Kidney (tissue), 14 donors: ENCODE measurements around the gene PARD6G. TPM values are rescaled to one million over a fixed set of nuclear protein-coding genes. Genes with fewer than 3 reads are reported as not detected.

Experiments used
- DNase-seq, 5 donors: peaks; one replicate each; pipeline ENCODE4 v3.0.0-alpha.2; 2013 to 2020
- FAIRE-seq: peaks from 2 replicates; lab custom pipeline; 2012; peaks lifted over from hg19 to GRCh38; lab: Jason Lieb, UNC
- H3K27ac ChIP-seq, 2 donors: one replicate each; pipeline ENCODE4 v1.7.0; 2013; ENCODE audit warnings: low read depth in 2 of 2, low read length in 2 of 2, inconsistent platforms in 1 of 2
- H3K27me3 ChIP-seq: one replicate; pipeline ENCODE4 v1.7.1; 2013; ENCODE audit warnings: low read length, inconsistent platforms; ENCODE audit not compliant: control insufficient read depth, insufficient read depth
- H3K36me3 ChIP-seq, 3 donors: one replicate each; pipeline versions ENCODE4 v1.7.0 to v1.7.1; 2013; ENCODE audit warnings: low read length in 3 of 3, control low read depth in 1 of 3, inconsistent platforms in 1 of 3; ENCODE audit not compliant: insufficient read depth in 3 of 3, control insufficient read depth in 2 of 3
- H3K4me1 ChIP-seq, 3 donors: one replicate each; pipeline versions ENCODE4 v1.7.0 to v1.7.1; 2013; ENCODE audit warnings: low read length in 3 of 3, inconsistent platforms in 1 of 3, low read depth in 1 of 3; ENCODE audit not compliant: control insufficient read depth in 2 of 3, insufficient read depth in 2 of 3
- H3K4me3 ChIP-seq, 3 donors: one replicate each; pipeline versions ENCODE4 v1.7.0 to v1.8.1; 2013; ENCODE audit warnings: low read length in 3 of 3, control low read depth in 1 of 3, inconsistent platforms in 1 of 3
- H3K9ac ChIP-seq, 3 donors: one replicate each; pipeline versions ENCODE4 v1.7.0 to v1.7.1; 2013; ENCODE audit warnings: low read length in 3 of 3, control low read depth in 1 of 3, inconsistent platforms in 1 of 3
- H3K9me3 ChIP-seq, 3 donors: one replicate each; pipeline versions ENCODE4 v1.7.0 to v1.7.1; 2013; ENCODE audit warnings: low read length in 3 of 3, control low read depth in 1 of 3, inconsistent platforms in 1 of 3; ENCODE audit not compliant: control insufficient read depth in 2 of 3, insufficient read depth in 1 of 3
- CTCF ChIP-seq: IDR thresholded peaks from 3 replicates; pipeline ENCODE4 v1.5.1; 2012; ENCODE audit warnings: mild to moderate bottlenecking, moderate library complexity, borderline replicate concordance; ENCODE audit not compliant: insufficient read depth; ENCODE audit errors: extremely low read depth
- intact Hi-C: fragments of 100-400 bp; cut with DNase I; formaldehyde crosslinking; loops from one replicate; pipeline ENCODE4 v1.11.1; 2022
- polyA plus RNA-seq: library from polyadenylated mRNA; stranded (reverse); fragments of 350-450 nt; fragmentation: Illumina TruSeq; extraction: RNeasy Lipid Tissue Mini Kit (QIAGEN cat#74804); gene quantifications from one replicate; pipeline ENCODE4 v1.2.3, GENCODE V29; 2014; ENCODE audit warnings: low read depth, low replicate concordance; ENCODE audit not compliant: insufficient read depth
- total RNA-seq: library from RNA; stranded (reverse); fragmentation: NEBNext Ultra II Directional; extraction: Animal tissue kit (Norgen Biotek cat#: 25700); gene quantifications from one replicate; pipeline ENCODE4 v1.2.1, GENCODE V29; 2021
- donor health status: control.
- donor health status: control.
- donor health status: control.
- donor health status: control.
- donor health status: control.
- donor health status: DM: yes; HTN: yes; CAD: no.
- donor health status: Normal renal cell carcinoma (clear cell type).

The PARD6G gene
- total and polyA plus RNA-seq, 2 donors from 2014 or later: 1.9 to 10.7 TPM

- TF ChIP-seq CTCF: no peak
- DNase-seq: peak; percentile 46 to 84 (median 73)
- intact Hi-C loops: no loop called here
Measured at GRCh38 chr18:80109676-80110078, 137.6 kb downstream of the PARD6G start.

GRCh38 chr18:80108739-80109675, 138.3 kb downstream of the PARD6G start, which contains the start of gene ADNP2:
ADNP2 (plus strand) TSS chr18:80109262; CDS start chr18:80117543, 8,281 bp downstream.
- Histone ChIP-seq H3K4me1 (peaks cover 0 to 12% (median 0%) of the 10 kb centered on the region in 3 donors), H3K4me3 (peak within 1 kb of the TSS; percentile 78 to 84 (median 81)), H3K36me3 (no peaks in the 10 kb centered on the region), H3K9ac (peak within 1 kb of the TSS; percentile 67 to 68 (median 68)), H3K9me3 (peaks cover 0 to 3% (median 0%) of the 10 kb centered on the region in 3 donors), H3K27ac (peak within 1 kb of the TSS; percentile 69 to 89), H3K27me3 (no peaks in the 10 kb centered on the region)
- DNase-seq (peak; percentile 87 to 96 (median 91)), FAIRE-seq (no peak)
- intact Hi-C loops: no loop called here
- no peak for TF ChIP-seq CTCF

More at GRCh38 chr18:80109676-80110078, 137.6 kb downstream of the PARD6G start:
- no peak for FAIRE-seq
- Histone ChIP-seq H3K9me3 (peaks cover 0 to 3% (median 0%) of the 10 kb centered on the region in 3 donors), H3K4me3 (peak overlapping the region; percentile 78 to 84 (median 81)), H3K27me3 (no peaks in the 10 kb centered on the region), H3K4me1 (peaks cover 0 to 12% (median 0%) of the 10 kb centered on the region in 3 donors), H3K9ac (peak overlapping the region; percentile 67 to 68 (median 68)), H3K36me3 (no peaks in the 10 kb centered on the region), H3K27ac (no peak overlapping the region)

GRCh38 chr18:80108121-80108536, 139.2 kb downstream of the PARD6G start:
- DNase-seq (peak in 2 of 5 donors; percentile 69 to 72), FAIRE-seq (no peak)
- Histone ChIP-seq H3K9me3 (peaks cover 0 to 3% (median 0%) of the 10 kb centered on the region in 3 donors), H3K27ac (no peak overlapping the region), H3K27me3 (no peaks in the 10 kb centered on the region), H3K9ac (no peak overlapping the region), H3K36me3 (no peaks in the 10 kb centered on the region), H3K4me1 (peaks cover 0 to 7% (median 0%) of the 10 kb centered on the region in 3 donors), H3K4me3 (no peak overlapping the region)
- intact Hi-C loops: no loop called here
- TF ChIP-seq CTCF: no peak
